Upper lobe of right lung (tissue), 1 donor: ENCODE measurements around the gene AGAP2. TPM values are rescaled to one million over a fixed set of nuclear protein-coding genes. Genes with fewer than 3 reads are reported as not detected.

Experiments
- ATAC-seq: fragments of 200-7000 bp; cut with Tn5 transposase; one replicate; pipeline ENCODE4 v1.9.1; 2020; ENCODE audit warnings: mild to moderate bottlenecking, moderate library complexity
- DNase-seq: peaks from one replicate; pipeline ENCODE4 v3.0.0-alpha.2; 2020
- H3K27ac ChIP-seq: fragments of 200-600 bp; one replicate; pipeline ENCODE4 v1.8.0; 2022
- H3K27me3 ChIP-seq: fragments of 200-600 bp; one replicate; pipeline ENCODE4 v1.8.0; 2022; ENCODE audit warnings: mild to moderate bottlenecking
- H3K36me3 ChIP-seq: fragments of 200-600 bp; one replicate; pipeline ENCODE4 v1.8.0; 2022
- H3K4me1 ChIP-seq: fragments of 200-600 bp; one replicate; pipeline ENCODE4 v1.8.0; 2022
- H3K4me3 ChIP-seq: fragments of 200-600 bp; one replicate; pipeline ENCODE4 v1.8.0; 2022; ENCODE audit warnings: mild to moderate bottlenecking
- H3K9me3 ChIP-seq: fragments of 200-600 bp; one replicate; pipeline ENCODE4 v1.8.0; 2022
- intact Hi-C: fragments of 100-400 bp; cut with DNase I; formaldehyde crosslinking; loops from one replicate; pipeline ENCODE4 v1.11.0; 2022
- total RNA-seq: library from RNA; stranded (reverse); fragmentation: NEBNext Ultra II Directional; extraction: Animal tissue kit (Norgen Biotek cat#: 25700); gene quantifications from one replicate; pipeline ENCODE4 v1.2.1, GENCODE V29; 2021
- TF ChIP-seq, protein P1 (sequence below): fragments of 200-600 bp; IDR thresholded peaks from one replicate; pipeline ENCODE4 v1.8.0; 2022; ENCODE audit warnings: antibody characterized with exemption
- donor health status: DM: no; HTN: yes; CAD: no; lungs with severe emphysema.

The AGAP2 gene
- total RNA-seq, 1 donor from 2014 or later, result 5.4 TPM

- TF ChIP-seq, protein P1, sequence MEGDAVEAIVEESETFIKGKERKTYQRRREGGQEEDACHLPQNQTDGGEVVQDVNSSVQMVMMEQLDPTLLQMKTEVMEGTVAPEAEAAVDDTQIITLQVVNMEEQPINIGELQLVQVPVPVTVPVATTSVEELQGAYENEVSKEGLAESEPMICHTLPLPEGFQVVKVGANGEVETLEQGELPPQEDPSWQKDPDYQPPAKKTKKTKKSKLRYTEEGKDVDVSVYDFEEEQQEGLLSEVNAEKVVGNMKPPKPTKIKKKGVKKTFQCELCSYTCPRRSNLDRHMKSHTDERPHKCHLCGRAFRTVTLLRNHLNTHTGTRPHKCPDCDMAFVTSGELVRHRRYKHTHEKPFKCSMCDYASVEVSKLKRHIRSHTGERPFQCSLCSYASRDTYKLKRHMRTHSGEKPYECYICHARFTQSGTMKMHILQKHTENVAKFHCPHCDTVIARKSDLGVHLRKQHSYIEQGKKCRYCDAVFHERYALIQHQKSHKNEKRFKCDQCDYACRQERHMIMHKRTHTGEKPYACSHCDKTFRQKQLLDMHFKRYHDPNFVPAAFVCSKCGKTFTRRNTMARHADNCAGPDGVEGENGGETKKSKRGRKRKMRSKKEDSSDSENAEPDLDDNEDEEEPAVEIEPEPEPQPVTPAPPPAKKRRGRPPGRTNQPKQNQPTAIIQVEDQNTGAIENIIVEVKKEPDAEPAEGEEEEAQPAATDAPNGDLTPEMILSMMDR, result no peak
- Histone ChIP-seq H3K9me3 (no peaks in the 10 kb centered on the region), H3K36me3 (peaks cover 24% of the 10 kb centered on the region), H3K4me1 (peaks cover 25% of the 10 kb centered on the region), H3K4me3 (peak overlapping the region; percentile 78), H3K27ac (peak overlapping the region; percentile 92), H3K27me3 (peaks cover 6% of the 10 kb centered on the region)
- ATAC-seq (peak; percentile 78), DNase-seq (peak; percentile 93)
- intact Hi-C loops, result no loop called here
Observed at GRCh38 chr12:57771236-57771872, 32.8 kb upstream of the AGAP2 start.

GRCh38 chr12:57770734-57771133 is 32.2 kb upstream of the AGAP2 start:
- no peak for ATAC-seq
- H3K4me1 ChIP-seq, result peaks cover 31% of the 10 kb centered on the region
- peaks cover 24% of the 10 kb centered on the region for H3K36me3 ChIP-seq
- TF ChIP-seq, protein P1, result no peak
- H3K27ac ChIP-seq, result no peak overlapping the region
- no peak overlapping the region for H3K4me3 ChIP-seq
- intact Hi-C loops, result no loop called here
- peaks cover 10% of the 10 kb centered on the region for H3K27me3 ChIP-seq
- DNase-seq, result no peak
- H3K9me3 ChIP-seq, result no peaks in the 10 kb centered on the region

GRCh38 chr12:57769594-57769993 is 31.1 kb upstream of the AGAP2 start:
- Histone ChIP-seq H3K9me3 (no peaks in the 10 kb centered on the region), H3K4me3 (no peak overlapping the region), H3K27ac (no peak overlapping the region), H3K27me3 (peaks cover 21% of the 10 kb centered on the region), H3K36me3 (peaks cover 24% of the 10 kb centered on the region), H3K4me1 (peaks cover 43% of the 10 kb centered on the region)
- DNase-seq (no peak), ATAC-seq (no peak)
- intact Hi-C loops, result no loop called here
- TF ChIP-seq, protein P1, result no peak

- intact Hi-C loops, result no loop called here
- Histone ChIP-seq H3K4me3 (no peak overlapping the region), H3K27me3 (peaks cover 39% of the 10 kb centered on the region), H3K27ac (no peak overlapping the region), H3K9me3 (no peaks in the 10 kb centered on the region), H3K36me3 (peaks cover 24% of the 10 kb centered on the region), H3K4me1 (peaks cover 37% of the 10 kb centered on the region)
- TF ChIP-seq, protein P1, result no peak
- no peak for ATAC-seq
- DNase-seq, result no peak
Observed at GRCh38 chr12:57767876-57768275, 29.3 kb upstream of the AGAP2 start.

- H3K27me3 ChIP-seq, result peaks cover 44% of the 10 kb centered on the region
- no peak overlapping the region for H3K4me3 ChIP-seq
- peaks cover 37% of the 10 kb centered on the region for H3K4me1 ChIP-seq
- TF ChIP-seq, protein P1, result no peak
- intact Hi-C loops, result no loop called here
- peaks cover 24% of the 10 kb centered on the region for H3K36me3 ChIP-seq
- DNase-seq (no peak), ATAC-seq (no peak)
- no peaks in the 10 kb centered on the region for H3K9me3 ChIP-seq
- H3K27ac ChIP-seq, result no peak overlapping the region
Observed at GRCh38 chr12:57767305-57767698, 28.8 kb upstream of the AGAP2 start.
